Neural cell (in vitro differentiated cells): ENCODE data around the gene DSCAM. TPM values are rescaled to one million over a fixed set of nuclear protein-coding genes. Genes with fewer than 3 reads are reported as not detected.
A peak's percentile ranks its signal among the peaks of the same experiment; 100 is the strongest.

Experiments
- H2AFZ ChIP-seq: fragments of 200-600, 300-800 bp; sonication (generic), shearing (Covaris generic); 2 replicates; pipeline ENCODE4 v1.6.0; 2014; ENCODE audit warnings: low read depth, mild to moderate bottlenecking, antibody characterized with exemption, low read length, moderate library complexity
- H3F3A ChIP-seq: fragments of 200-600 bp; shearing (Covaris generic); 2 replicates; pipeline ENCODE4 v1.6.1; 2016; ENCODE audit warnings: mild to moderate bottlenecking, moderate library complexity, mixed read lengths, antibody characterized with exemption, low read length; ENCODE audit not compliant: insufficient read depth, poor library complexity, severe bottlenecking
- H3K27ac ChIP-seq: fragments of 200-600, 300-800 bp; sonication (generic), shearing (Covaris generic); 2 replicates; pipeline ENCODE4 v1.5.1; 2014; ENCODE audit warnings: mild to moderate bottlenecking, low read length, moderate library complexity
- H3K27me3 ChIP-seq: fragments of 300-800, 200-600 bp; sonication (generic), shearing (Covaris generic); 2 replicates; pipeline ENCODE4 v1.6.0; 2014; ENCODE audit warnings: mild to moderate bottlenecking, low read depth, low read length, moderate library complexity; ENCODE audit not compliant: insufficient read depth
- H3K36me3 ChIP-seq: fragments of 300-800, 200-600 bp; sonication (generic), shearing (Covaris generic); 2 replicates; pipeline ENCODE4 v1.5.1; 2014; ENCODE audit warnings: mild to moderate bottlenecking, antibody characterized with exemption, low read length, moderate library complexity; ENCODE audit not compliant: insufficient read depth
- H3K4me2 ChIP-seq: fragments of 300-800, 200-600 bp; sonication (generic), shearing (Covaris generic); 2 replicates; pipeline ENCODE4 v1.6.0; 2014; ENCODE audit warnings: mild to moderate bottlenecking, low read length
- H3K4me3 ChIP-seq: fragments of 300-800, 200-600 bp; sonication (generic), shearing (Covaris generic); 2 replicates; pipeline ENCODE4 v1.5.1; 2014; ENCODE audit warnings: mild to moderate bottlenecking, low read length, moderate library complexity
- H3K79me2 ChIP-seq: fragments of 200-600 bp; shearing (Covaris generic); replicated peaks from 2 replicates; pipeline ENCODE4 v1.6.0; 2014; ENCODE audit warnings: mild to moderate bottlenecking, low read length, moderate library complexity; ENCODE audit not compliant: insufficient read depth
- H3K9ac ChIP-seq: fragments of 300-800, 200-600 bp; sonication (generic), shearing (Covaris generic); 2 replicates; pipeline ENCODE4 v1.6.1; 2016; ENCODE audit warnings: mild to moderate bottlenecking, low read length, mixed read lengths
- H3K9me2 ChIP-seq: fragments of 200-600 bp; shearing (Covaris generic); 2 replicates; pipeline ENCODE4 v1.6.1; 2016; ENCODE audit warnings: mild to moderate bottlenecking, low read length, mixed read lengths; ENCODE audit not compliant: insufficient read depth
- H3K9me3 ChIP-seq: fragments of 200-600, 300-800 bp; sonication (generic), shearing (Covaris generic); 2 replicates; pipeline ENCODE4 v1.6.1; 2016; ENCODE audit warnings: mild to moderate bottlenecking, mixed run types, low read length, moderate library complexity, mixed read lengths
- H4K20me1 ChIP-seq: fragments of 200-600 bp; shearing (Covaris generic); 2 replicates; pipeline ENCODE4 v1.6.1; 2016; ENCODE audit warnings: mild to moderate bottlenecking, mixed run types; ENCODE audit not compliant: insufficient read depth
- EP300 ChIP-seq: fragments of 450-650 bp; conservative IDR thresholded peaks from 2 replicates; pipeline ENCODE4 v1.6.1; 2014; ENCODE audit warnings: antibody characterized with exemption, mild to moderate bottlenecking, moderate library complexity; ENCODE audit not compliant: poor library complexity, severe bottlenecking
- EZH2 ChIP-seq: fragments of 200-600, 300-800 bp; shearing (Covaris generic), sonication (generic); IDR thresholded peaks from 2 replicates; pipeline ENCODE4 v1.6.1; 2014; ENCODE audit warnings: antibody characterized with exemption, low read length, borderline replicate concordance, mild to moderate bottlenecking; ENCODE audit not compliant: insufficient read depth, poor library complexity, severe bottlenecking
- MXI1 ChIP-seq: fragments of 450-650 bp; conservative IDR thresholded peaks from 2 replicates; pipeline ENCODE4 v1.6.1; 2014; ENCODE audit warnings: antibody characterized with exemption, mild to moderate bottlenecking; ENCODE audit not compliant: poor library complexity, severe bottlenecking
- POLR2AphosphoS5 ChIP-seq: IDR thresholded peaks from 2 replicates; pipeline ENCODE4 v1.6.1; 2012
- RAD21 ChIP-seq: fragments of 450-650 bp; conservative IDR thresholded peaks from 2 replicates; pipeline ENCODE4 v1.6.1; 2014; ENCODE audit warnings: antibody characterized with exemption, mild to moderate bottlenecking, moderate library complexity
- SMC3 ChIP-seq: fragments of 450-650 bp; conservative IDR thresholded peaks from 2 replicates; pipeline ENCODE4 v1.6.1; 2014; ENCODE audit warnings: antibody characterized with exemption, mild to moderate bottlenecking, moderate library complexity; ENCODE audit not compliant: poor library complexity
- TAF1 ChIP-seq: IDR thresholded peaks from 2 replicates; pipeline ENCODE4 v1.6.1; 2012; ENCODE audit warnings: low read depth
- polyA plus RNA-seq: library from polyadenylated mRNA; depleted of rRNA; stranded (reverse); fragments of >200 nt; gene quantifications from 2 replicates; pipeline ENCODE4 v1.2.3, GENCODE V29; 2014
- TF ChIP-seq, protein P1 (sequence below): fragments of 450-650 bp; IDR thresholded peaks from 2 replicates; pipeline ENCODE4 v1.5.1; 2014; ENCODE audit warnings: antibody characterized with exemption, mild to moderate bottlenecking, moderate library complexity; ENCODE audit not compliant: poor library complexity, severe bottlenecking
- TF ChIP-seq, protein P2 (sequence below): IDR thresholded peaks from 2 replicates; pipeline ENCODE4 v1.6.1; 2012; ENCODE audit warnings: borderline replicate concordance

DSCAM gene
- polyA plus RNA-seq, 1 donor from 2014 or later = 5.3 TPM

DNA sequence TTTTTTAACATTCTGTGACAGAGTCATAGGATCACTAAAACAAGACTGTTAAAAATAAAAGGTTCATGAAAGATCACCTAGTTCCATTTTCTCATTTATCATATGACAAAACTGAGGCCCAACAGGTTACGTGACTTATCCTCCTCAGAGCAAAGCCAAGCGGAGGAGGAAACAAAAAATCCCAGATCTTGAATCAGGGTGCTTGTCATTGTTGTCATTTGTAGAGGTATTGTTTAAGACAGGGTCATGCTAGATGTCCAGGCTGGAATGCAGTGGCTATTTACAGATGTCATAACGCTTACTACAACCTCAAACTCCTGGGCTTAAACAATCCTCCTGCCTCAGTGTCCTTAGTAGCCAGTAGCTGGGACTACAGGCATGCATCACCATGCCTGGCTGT, 293.2 kb downstream of the DSCAM start:
- no peaks in the 10 kb centered on the region for H3K36me3 ChIP-seq
- no peak for TF ChIP-seq SMC3
- no peak for TF ChIP-seq TAF1
- TF ChIP-seq MXI1 = no peak
- no peak overlapping the region for H3K9ac ChIP-seq
- H3K4me2 ChIP-seq = no peak overlapping the region
- H3K9me2 ChIP-seq = no peaks in the 10 kb centered on the region
- no peaks in the 10 kb centered on the region for H3K9me3 ChIP-seq
- H2AFZ ChIP-seq = no peak overlapping the region
- no peak overlapping the region for H3K27ac ChIP-seq
- H4K20me1 ChIP-seq = no peaks in the 10 kb centered on the region
- H3F3A ChIP-seq = no peaks in the 10 kb centered on the region
- H3K79me2 ChIP-seq = no peaks in the 10 kb centered on the region
- no peaks in the 10 kb centered on the region for H3K27me3 ChIP-seq
- H3K4me3 ChIP-seq = no peak overlapping the region

DNA sequence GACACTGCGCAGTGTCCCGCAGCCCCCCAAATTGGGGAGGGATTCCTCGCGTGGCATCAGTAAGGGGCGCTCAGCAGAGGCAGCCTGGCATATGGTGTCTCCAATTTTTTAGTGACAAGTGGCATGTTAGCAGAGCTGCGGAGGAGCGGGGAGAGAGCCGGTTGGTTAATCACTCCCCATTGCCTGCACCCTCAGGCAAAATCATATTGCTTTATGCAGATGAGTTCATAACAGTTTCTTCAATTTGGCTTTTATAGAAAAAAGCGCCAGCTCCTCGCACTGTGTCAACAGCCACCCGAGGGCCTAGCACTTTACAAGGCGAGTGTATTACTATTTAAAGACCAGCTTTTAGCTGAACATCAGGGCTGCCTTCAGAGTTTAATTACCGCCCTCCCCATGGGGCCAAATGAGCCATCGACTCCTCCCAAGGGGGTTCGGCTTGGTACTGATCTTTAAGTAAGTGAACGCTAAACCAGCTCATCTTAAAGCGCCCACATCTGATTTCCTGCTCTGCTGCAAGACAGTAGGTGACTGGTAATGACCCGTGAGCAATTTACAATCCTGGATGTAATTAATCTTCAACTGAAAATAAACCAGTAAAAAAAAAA, 298.9 kb downstream of the DSCAM start:
- H3K27me3 ChIP-seq = no peaks in the 10 kb centered on the region
- H3K9me2 ChIP-seq = no peaks in the 10 kb centered on the region
- no peaks in the 10 kb centered on the region for H3K36me3 ChIP-seq
- no peak overlapping the region for H2AFZ ChIP-seq
- no peaks in the 10 kb centered on the region for H3K79me2 ChIP-seq
- no peak overlapping the region for H3K4me3 ChIP-seq
- H3F3A ChIP-seq = no peaks in the 10 kb centered on the region
- H3K4me2 ChIP-seq = no peak overlapping the region
- no peak overlapping the region for H3K27ac ChIP-seq
- TF ChIP-seq EP300 (no peak), RAD21 (no peak), EZH2 (no peak), SMC3 (no peak), POLR2AphosphoS5 (no peak), TAF1 (no peak), MXI1 (no peak)
- TF ChIP-seq, protein P1, sequence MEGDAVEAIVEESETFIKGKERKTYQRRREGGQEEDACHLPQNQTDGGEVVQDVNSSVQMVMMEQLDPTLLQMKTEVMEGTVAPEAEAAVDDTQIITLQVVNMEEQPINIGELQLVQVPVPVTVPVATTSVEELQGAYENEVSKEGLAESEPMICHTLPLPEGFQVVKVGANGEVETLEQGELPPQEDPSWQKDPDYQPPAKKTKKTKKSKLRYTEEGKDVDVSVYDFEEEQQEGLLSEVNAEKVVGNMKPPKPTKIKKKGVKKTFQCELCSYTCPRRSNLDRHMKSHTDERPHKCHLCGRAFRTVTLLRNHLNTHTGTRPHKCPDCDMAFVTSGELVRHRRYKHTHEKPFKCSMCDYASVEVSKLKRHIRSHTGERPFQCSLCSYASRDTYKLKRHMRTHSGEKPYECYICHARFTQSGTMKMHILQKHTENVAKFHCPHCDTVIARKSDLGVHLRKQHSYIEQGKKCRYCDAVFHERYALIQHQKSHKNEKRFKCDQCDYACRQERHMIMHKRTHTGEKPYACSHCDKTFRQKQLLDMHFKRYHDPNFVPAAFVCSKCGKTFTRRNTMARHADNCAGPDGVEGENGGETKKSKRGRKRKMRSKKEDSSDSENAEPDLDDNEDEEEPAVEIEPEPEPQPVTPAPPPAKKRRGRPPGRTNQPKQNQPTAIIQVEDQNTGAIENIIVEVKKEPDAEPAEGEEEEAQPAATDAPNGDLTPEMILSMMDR = no peak
- TF ChIP-seq, protein P2, sequence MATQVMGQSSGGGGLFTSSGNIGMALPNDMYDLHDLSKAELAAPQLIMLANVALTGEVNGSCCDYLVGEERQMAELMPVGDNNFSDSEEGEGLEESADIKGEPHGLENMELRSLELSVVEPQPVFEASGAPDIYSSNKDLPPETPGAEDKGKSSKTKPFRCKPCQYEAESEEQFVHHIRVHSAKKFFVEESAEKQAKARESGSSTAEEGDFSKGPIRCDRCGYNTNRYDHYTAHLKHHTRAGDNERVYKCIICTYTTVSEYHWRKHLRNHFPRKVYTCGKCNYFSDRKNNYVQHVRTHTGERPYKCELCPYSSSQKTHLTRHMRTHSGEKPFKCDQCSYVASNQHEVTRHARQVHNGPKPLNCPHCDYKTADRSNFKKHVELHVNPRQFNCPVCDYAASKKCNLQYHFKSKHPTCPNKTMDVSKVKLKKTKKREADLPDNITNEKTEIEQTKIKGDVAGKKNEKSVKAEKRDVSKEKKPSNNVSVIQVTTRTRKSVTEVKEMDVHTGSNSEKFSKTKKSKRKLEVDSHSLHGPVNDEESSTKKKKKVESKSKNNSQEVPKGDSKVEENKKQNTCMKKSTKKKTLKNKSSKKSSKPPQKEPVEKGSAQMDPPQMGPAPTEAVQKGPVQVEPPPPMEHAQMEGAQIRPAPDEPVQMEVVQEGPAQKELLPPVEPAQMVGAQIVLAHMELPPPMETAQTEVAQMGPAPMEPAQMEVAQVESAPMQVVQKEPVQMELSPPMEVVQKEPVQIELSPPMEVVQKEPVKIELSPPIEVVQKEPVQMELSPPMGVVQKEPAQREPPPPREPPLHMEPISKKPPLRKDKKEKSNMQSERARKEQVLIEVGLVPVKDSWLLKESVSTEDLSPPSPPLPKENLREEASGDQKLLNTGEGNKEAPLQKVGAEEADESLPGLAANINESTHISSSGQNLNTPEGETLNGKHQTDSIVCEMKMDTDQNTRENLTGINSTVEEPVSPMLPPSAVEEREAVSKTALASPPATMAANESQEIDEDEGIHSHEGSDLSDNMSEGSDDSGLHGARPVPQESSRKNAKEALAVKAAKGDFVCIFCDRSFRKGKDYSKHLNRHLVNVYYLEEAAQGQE = no peak
- peak overlapping the region; percentile 21 for H3K9ac ChIP-seq
- no peaks in the 10 kb centered on the region for H4K20me1 ChIP-seq
- H3K9me3 ChIP-seq = no peaks in the 10 kb centered on the region
